ENCODE measurements around the gene MUSK. TPM values are rescaled to one million over a fixed set of nuclear protein-coding genes. Genes with fewer than 3 reads are reported as not detected.

The MUSK gene
- not detected in 3 replicates for total RNA-seq (2021)
- Bru-seq, nascent RNA = percentile 6 among the genes with signal in this experiment
- long read RNA-seq, experiment 1 = 0 reads
- long read RNA-seq, experiment 2 = 0 reads
- long read RNA-seq, experiment 3 = 0 reads

DNA sequence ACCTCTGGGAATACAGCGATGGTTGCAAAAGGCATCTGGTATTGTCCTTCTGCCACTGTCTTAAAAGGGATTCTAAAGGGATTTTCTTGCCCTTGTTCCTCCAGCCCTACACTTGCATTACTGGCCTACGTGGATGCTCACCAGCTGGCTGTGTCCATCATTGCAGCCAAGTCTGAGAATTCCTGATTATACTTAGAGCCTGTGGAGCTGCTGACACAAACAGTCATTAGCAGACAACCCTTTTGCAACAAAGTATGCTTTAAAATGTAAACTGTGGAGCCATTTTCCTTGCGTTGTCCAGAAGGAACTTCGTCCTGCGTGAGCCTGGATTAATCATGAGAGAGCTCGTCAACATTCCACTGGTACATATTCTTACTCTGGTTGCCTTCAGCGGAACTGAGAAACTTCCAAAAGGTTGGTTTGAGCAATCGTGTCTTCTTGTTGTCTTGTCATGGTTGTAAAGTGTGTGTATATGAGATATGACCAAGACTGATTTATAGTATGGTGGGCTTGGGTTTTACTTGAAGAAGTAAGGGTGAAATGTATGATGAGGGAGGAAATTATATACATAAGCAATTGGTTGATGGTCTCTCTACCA lies at the start of gene MUSK:
TSS of gene MUSK (plus strand) at position 222 of the 598 bp plus-strand sequence. CDS start at position 336, 114 bp downstream.
- DNase-seq (ENCODE audit: low spot score) = no peak
- Mint-ChIP-seq H3K9me3 (peaks cover 4% of the 10 kb centered on the region; the same call in 1 of the 2 replicates), H3K36me3 (no peaks in the 10 kb centered on the region), H3K4me3 (no peak within 1 kb of the TSS), H3K27me3 (ENCODE audit: low read depth) (no peaks in the 10 kb centered on the region), H3K4me1 (no peaks in the 10 kb centered on the region), H3K27ac (no peak within 1 kb of the TSS)
- no peak for TF ChIP-seq ZNF232 (CRISPR knock-in tag; IDR thresholded peaks at IDR 0.05)
- no peak for TF ChIP-seq CDX4 (CRISPR knock-in tag; IDR thresholded peaks at IDR 0.05; ENCODE audit: borderline replicate concordance)
- TF ChIP-seq ZNF423 (CRISPR knock-in tag; IDR thresholded peaks at IDR 0.05) = no peak
- no peak for TF ChIP-seq JUN (CRISPR knock-in tag; IDR thresholded peaks at IDR 0.05)
- TF ChIP-seq KAT7 (CRISPR knock-in tag; IDR thresholded peaks at IDR 0.05; ENCODE audit: borderline replicate concordance) = no peak
- TF ChIP-seq, protein P1, sequence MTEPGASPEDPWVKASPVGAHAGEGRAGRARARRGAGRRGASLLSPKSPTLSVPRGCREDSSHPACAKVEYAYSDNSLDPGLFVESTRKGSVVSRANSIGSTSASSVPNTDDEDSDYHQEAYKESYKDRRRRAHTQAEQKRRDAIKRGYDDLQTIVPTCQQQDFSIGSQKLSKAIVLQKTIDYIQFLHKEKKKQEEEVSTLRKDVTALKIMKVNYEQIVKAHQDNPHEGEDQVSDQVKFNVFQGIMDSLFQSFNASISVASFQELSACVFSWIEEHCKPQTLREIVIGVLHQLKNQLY (CRISPR knock-in tag; IDR thresholded peaks at IDR 0.05) = no peak
- TF ChIP-seq TCF7 (CRISPR knock-in tag; IDR thresholded peaks at IDR 0.05; ENCODE audit: low read depth) = no peak
- ATAC-seq = no peak
- POLR2A ChIA-PET = no interaction called here
- CTCF ChIA-PET = no interaction called here

DNA sequence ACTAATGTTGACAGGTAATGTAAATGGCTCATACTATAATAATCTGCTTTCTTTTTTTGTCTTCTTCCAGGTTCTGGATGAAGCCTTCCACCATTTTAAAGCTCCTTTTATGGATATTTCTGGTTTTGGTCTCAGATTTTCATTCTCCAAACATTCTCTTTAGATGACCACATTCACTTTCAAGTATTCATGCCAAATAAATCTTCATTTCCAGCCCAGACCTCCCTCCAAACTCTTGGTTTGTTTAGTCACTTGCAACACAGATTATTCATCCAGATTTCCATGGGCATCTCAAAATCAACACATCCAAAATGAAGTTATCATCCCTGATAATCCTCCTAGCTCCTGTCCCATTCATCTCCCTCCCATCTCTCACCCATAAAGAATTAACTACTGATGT lies 48.8 kb upstream of the MUSK start:
- Mint-ChIP-seq H3K27ac (no peak overlapping the region), H3K4me1 (peaks cover 8% of the 10 kb centered on the region; the same call in 1 of the 2 replicates), H3K9me3 (peaks cover under 1% of the 10 kb centered on the region), H3K36me3 (no peaks in the 10 kb centered on the region), H3K4me3 (no peak overlapping the region), H3K27me3 (ENCODE audit: low read depth) (no peaks in the 10 kb centered on the region)
- ChIA-PET CTCF (interaction anchor here (0.5 to 1.7 kb wide), 2 partner anchors 186 to 279 kb away, joined by 3 to 5 read pairs; no protein-coding TSS in a partner anchor), POLR2A (no interaction called here)
- TF ChIP-seq, protein P2, sequence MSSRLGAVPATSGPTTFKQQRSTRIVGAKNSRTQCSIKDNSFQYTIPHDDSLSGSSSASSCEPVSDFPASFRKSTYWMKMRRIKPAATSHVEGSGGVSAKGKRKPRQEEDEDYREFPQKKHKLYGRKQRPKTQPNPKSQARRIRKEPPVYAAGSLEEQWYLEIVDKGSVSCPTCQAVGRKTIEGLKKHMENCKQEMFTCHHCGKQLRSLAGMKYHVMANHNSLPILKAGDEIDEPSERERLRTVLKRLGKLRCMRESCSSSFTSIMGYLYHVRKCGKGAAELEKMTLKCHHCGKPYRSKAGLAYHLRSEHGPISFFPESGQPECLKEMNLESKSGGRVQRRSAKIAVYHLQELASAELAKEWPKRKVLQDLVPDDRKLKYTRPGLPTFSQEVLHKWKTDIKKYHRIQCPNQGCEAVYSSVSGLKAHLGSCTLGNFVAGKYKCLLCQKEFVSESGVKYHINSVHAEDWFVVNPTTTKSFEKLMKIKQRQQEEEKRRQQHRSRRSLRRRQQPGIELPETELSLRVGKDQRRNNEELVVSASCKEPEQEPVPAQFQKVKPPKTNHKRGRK (CRISPR knock-in tag; IDR thresholded peaks at IDR 0.05; ENCODE audit: borderline replicate concordance) = no peak
- TF ChIP-seq FOXJ3 (CRISPR knock-in tag; IDR thresholded peaks at IDR 0.05; ENCODE audit: borderline replicate concordance) = no peak
- TF ChIP-seq USF1 (CRISPR knock-in tag; IDR thresholded peaks at IDR 0.05) = no peak
- no peak for TF ChIP-seq MAX (CRISPR knock-in tag; IDR thresholded peaks at IDR 0.05)
- TF ChIP-seq FOXK1 (CRISPR knock-in tag; IDR thresholded peaks at IDR 0.05) = no peak
- TF ChIP-seq ZBTB21 (CRISPR knock-in tag; IDR thresholded peaks at IDR 0.05; ENCODE audit: borderline replicate concordance) = no peak
- TF ChIP-seq SP1 (CRISPR knock-in tag; conservative IDR thresholded peaks at IDR 0.05) = no peak
- no peak for ATAC-seq
- DNase-seq (ENCODE audit: low spot score) = no peak

DNA sequence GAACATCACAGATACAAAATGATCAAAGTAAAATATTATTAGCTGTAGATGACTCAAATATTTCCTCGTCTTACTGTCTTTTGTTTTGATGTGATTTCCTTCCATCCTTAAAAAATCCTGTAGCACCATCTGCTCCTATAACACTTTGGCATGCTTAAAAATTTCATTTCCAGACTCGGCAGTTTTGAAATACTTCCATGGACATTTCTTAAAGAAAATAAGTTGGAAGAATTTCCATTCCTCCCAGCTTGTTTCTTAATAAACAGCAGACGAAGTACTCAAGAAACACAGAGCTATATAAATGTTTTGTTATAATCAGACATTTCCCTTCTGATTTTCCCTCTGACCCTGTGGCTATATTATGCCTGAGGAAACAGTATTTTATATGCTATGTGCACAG lies 47.9 kb upstream of the MUSK start:
- ATAC-seq (no peak), DNase-seq (ENCODE audit: low spot score) (no peak)
- ChIA-PET CTCF (interaction anchor here (1.7 kb wide), 1 partner anchor 280 kb away, joined by 5 read pairs; no protein-coding TSS in a partner anchor), POLR2A (no interaction called here)
- TF ChIP-seq, protein P3, sequence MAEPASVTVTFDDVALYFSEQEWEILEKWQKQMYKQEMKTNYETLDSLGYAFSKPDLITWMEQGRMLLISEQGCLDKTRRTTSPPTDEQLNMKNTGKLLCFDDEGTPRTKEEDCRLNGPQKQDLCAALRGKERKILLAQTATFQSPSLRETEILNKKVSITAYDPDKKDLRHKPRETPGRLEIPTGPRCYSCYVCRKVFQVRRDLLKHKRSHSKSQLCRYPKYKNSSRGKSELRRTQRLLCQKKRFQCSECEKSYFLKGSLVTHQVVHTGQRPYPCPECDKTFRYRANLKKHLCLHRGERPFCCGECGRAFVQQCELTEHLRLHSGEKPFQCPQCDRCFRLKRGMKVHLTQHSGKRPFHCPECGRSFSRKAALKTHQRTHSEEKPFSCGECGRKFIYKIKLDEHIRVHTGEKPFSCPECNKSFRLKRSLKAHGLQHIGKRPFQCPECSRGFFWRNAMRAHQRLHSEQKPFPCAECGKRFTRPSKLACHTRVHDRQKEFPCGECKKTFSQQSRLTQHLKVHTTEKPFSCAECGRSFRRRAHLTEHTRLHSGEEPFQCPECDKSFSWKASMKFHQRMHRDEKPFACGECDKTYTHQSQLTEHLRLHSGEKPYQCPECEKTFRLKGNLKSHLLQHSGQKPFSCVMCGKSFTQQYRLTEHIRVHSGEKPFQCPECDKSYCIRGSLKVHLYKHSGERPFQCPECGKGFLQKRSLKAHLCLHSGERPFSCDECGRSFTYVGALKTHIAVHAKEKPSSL (CRISPR knock-in tag; conservative IDR thresholded peaks at IDR 0.05) = no peak
- TF ChIP-seq, protein P4, sequence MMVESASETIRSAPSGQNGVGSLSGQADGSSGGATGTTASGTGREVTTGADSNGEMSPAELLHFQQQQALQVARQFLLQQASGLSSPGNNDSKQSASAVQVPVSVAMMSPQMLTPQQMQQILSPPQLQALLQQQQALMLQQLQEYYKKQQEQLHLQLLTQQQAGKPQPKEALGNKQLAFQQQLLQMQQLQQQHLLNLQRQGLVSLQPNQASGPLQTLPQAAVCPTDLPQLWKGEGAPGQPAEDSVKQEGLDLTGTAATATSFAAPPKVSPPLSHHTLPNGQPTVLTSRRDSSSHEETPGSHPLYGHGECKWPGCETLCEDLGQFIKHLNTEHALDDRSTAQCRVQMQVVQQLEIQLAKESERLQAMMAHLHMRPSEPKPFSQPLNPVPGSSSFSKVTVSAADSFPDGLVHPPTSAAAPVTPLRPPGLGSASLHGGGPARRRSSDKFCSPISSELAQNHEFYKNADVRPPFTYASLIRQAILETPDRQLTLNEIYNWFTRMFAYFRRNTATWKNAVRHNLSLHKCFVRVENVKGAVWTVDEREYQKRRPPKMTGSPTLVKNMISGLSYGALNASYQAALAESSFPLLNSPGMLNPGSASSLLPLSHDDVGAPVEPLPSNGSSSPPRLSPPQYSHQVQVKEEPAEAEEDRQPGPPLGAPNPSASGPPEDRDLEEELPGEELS (CRISPR knock-in tag; IDR thresholded peaks at IDR 0.05) = no peak
- TF ChIP-seq, protein P5, sequence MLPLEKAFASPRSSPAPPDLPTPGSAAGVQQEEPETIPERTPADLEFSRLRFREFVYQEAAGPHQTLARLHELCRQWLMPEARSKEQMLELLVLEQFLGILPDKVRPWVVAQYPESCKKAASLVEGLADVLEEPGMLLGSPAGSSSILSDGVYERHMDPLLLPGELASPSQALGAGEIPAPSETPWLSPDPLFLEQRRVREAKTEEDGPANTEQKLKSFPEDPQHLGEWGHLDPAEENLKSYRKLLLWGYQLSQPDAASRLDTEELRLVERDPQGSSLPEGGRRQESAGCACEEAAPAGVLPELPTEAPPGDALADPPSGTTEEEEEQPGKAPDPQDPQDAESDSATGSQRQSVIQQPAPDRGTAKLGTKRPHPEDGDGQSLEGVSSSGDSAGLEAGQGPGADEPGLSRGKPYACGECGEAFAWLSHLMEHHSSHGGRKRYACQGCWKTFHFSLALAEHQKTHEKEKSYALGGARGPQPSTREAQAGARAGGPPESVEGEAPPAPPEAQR (CRISPR knock-in tag; IDR thresholded peaks at IDR 0.05) = no peak
- TF ChIP-seq RELA (CRISPR knock-in tag; IDR thresholded peaks at IDR 0.05; ENCODE audit: borderline replicate concordance) = no peak
- H3K27me3 Mint-ChIP-seq (ENCODE audit: low read depth) = no peaks in the 10 kb centered on the region
- H3K36me3 Mint-ChIP-seq = no peaks in the 10 kb centered on the region
- peaks cover 8% of the 10 kb centered on the region; the same call in 1 of the 2 replicates for H3K4me1 Mint-ChIP-seq
- no peaks in the 10 kb centered on the region for H3K9me3 Mint-ChIP-seq
- H3K27ac Mint-ChIP-seq = no peak overlapping the region
- no peak overlapping the region for H3K4me3 Mint-ChIP-seq
